ENCODE results near the gene KCTD18.

The KCTD18 gene

GRCh38 chr2:200486529-200486928, 23.3 kb downstream of the KCTD18 start:
- no peak for DNase-seq (ENCODE audit: low read depth in 1 of 2, low spot score in 1 of 2)

- no peak for DNase-seq (ENCODE audit: low read depth in 1 of 2, low spot score in 1 of 2)
These were observed 24.9 kb downstream of the KCTD18 start for GRCh38 chr2:200484934-200485333.

GRCh38 chr2:200483729-200484198, 26.1 kb downstream of the KCTD18 start:
- no peak for DNase-seq (ENCODE audit: low read depth in 1 of 2, low spot score in 1 of 2)

- no peak for DNase-seq (ENCODE audit: low read depth in 1 of 2, low spot score in 1 of 2)
These were observed 27.7 kb downstream of the KCTD18 start for GRCh38 chr2:200482194-200482593.

- no peak for DNase-seq (ENCODE audit: low read depth in 1 of 2, low spot score in 1 of 2)
These were observed 30.1 kb downstream of the KCTD18 start for GRCh38 chr2:200479692-200480265.

- DNase-seq (ENCODE audit: low read depth in 1 of 2, low spot score in 1 of 2) = no peak
These were observed 32.2 kb downstream of the KCTD18 start for GRCh38 chr2:200477667-200478131.

- no peak for DNase-seq (ENCODE audit: low read depth in 1 of 2, low spot score in 1 of 2)
These were observed 33.0 kb downstream of the KCTD18 start for GRCh38 chr2:200476836-200477235.

- DNase-seq (ENCODE audit: low read depth in 1 of 2, low spot score in 1 of 2) = no peak
These were observed 34.1 kb downstream of the KCTD18 start for GRCh38 chr2:200475795-200476194.

GRCh38 chr2:200472853-200473464, 36.9 kb downstream of the KCTD18 start:
- no peak for DNase-seq (ENCODE audit: low read depth in 1 of 2, low spot score in 1 of 2)

GRCh38 chr2:200471928-200472645, 37.8 kb downstream of the KCTD18 start:
- DNase-seq (ENCODE audit: low read depth in 1 of 2, low spot score in 1 of 2) = no peak

GRCh38 chr2:200471324-200471848, 38.5 kb downstream of the KCTD18 start:
- no peak for DNase-seq (ENCODE audit: low read depth in 1 of 2, low spot score in 1 of 2)

GRCh38 chr2:200470230-200470629, 39.6 kb downstream of the KCTD18 start:
- no peak for DNase-seq (ENCODE audit: low read depth in 1 of 2, low spot score in 1 of 2)

GRCh38 chr2:200469708-200470211, 40.1 kb downstream of the KCTD18 start:
- DNase-seq (ENCODE audit: low read depth in 1 of 2, low spot score in 1 of 2) = no peak

GRCh38 chr2:200467806-200468681, 41.8 kb downstream of the KCTD18 start:
- no peak for DNase-seq (ENCODE audit: low read depth in 1 of 2, low spot score in 1 of 2)

GRCh38 chr2:200466425-200467418, 43.1 kb downstream of the KCTD18 start:
- DNase-seq (ENCODE audit: low read depth in 1 of 2, low spot score in 1 of 2) = no peak

- no peak for DNase-seq (ENCODE audit: low read depth in 1 of 2, low spot score in 1 of 2)
These were observed 46.4 kb downstream of the KCTD18 start for GRCh38 chr2:200463452-200463851.

GRCh38 chr2:200461846-200462710, 47.8 kb downstream of the KCTD18 start:
- DNase-seq (ENCODE audit: low read depth in 1 of 2, low spot score in 1 of 2) = no peak

GRCh38 chr2:200459101-200459500, 50.8 kb downstream of the KCTD18 start:
- DNase-seq (ENCODE audit: low read depth in 1 of 2, low spot score in 1 of 2) = no peak

- DNase-seq (ENCODE audit: low read depth in 1 of 2, low spot score in 1 of 2) = no peak
These were observed 53.3 kb downstream of the KCTD18 start for GRCh38 chr2:200456567-200456966.

Data from stimulated activated CD4-positive, alpha-beta T cell treated with anti-CD3 and anti-CD28 coated beads, Interleukin-15, amount 100 ng/mL, for 1 hour (primary cell).